Measurements from ENCODE around the gene DEF6.
"Not testable (repeated sequence)": the region's sequence is repeated elsewhere in the genome, so short reads cannot be mapped to it uniquely, and the experiment has no call there.

DEF6 gene

DNA sequence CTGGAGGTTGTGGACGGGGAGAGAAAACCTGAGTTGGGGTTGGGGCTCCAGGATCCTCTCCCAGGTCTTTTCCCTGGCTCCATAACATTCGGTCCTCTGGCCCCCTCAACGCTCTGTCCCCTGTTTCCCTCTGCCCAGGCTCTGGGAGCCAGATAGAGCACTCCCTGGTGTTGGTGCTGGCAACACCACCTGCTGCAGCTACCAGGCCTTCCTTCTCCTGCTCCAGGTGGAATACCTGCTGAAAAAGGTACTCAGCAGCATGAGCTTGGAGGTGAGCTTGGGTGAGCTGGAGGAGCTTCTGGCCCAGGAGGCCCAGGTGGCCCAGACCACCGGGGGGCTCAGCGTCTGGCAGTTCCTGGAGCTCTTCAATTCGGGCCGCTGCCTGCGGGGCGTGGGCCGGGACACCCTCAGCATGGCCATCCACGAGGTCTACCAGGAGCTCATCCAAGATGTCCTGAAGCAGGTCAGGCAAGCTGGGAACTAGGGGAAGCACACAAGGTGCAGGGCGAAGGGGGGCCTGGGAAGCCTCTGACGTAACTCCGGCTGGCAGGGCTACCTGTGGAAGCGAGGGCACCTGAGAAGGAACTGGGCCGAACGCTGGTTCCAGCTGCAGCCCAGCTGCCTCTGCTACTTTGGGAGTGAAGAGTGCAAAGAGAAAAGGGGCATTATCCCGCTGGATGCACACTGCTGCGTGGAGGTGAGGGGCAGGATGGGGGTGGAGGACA, 14.6 kb downstream of the DEF6 start:
- no peak for DNase-seq

- no peak for DNase-seq
Measured at GRCh38 chr6:35312807-35313206, 15.2 kb downstream of the DEF6 start.

GRCh38 chr6:35317483-35318195, 20.0 kb downstream of the DEF6 start:
- DNase-seq = no peak

- DNase-seq = no peak
Measured at GRCh38 chr6:35318196-35319171, 20.9 kb downstream of the DEF6 start.

- DNase-seq = no peak
Measured at GRCh38 chr6:35319346-35320030, 21.9 kb downstream of the DEF6 start.

DNA sequence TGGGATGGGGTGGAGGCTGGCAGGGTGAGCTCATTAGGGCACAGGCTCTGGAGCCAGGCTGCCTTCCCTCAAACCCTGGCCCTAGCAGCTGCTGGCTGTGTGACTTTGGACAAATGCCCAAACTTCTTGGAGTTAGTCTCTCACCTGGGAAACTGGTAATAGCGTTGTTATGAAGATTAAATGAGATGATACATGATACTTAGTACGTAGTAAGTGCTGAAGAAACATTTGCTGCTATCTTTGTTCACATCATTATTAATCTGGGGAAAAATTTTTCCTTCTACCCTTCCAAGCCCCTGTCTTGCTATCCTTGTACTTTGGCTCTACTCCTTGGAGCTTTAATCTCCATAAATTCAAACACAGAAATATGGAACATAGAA, 22.4 kb downstream of the DEF6 start:
- no peak for DNase-seq

DNA sequence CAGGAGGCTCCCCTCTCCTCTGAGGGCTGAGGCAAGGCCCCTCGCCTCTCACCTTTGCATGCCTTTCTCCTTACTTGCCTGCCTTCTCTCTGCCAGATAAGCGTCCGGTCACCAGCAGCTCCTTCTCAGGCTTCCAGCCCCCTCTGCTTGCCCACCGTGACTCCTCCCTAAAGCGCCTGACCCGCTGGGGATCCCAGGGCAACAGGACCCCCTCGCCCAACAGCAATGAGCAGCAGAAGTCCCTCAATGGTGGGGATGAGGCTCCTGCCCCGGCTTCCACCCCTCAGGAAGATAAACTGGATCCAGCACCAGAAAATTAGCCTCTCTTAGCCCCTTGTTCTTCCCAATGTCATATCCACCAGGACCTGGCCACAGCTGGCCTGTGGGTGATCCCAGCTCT, 23.5 kb downstream of the DEF6 start:
- DNase-seq = no peak

DNA sequence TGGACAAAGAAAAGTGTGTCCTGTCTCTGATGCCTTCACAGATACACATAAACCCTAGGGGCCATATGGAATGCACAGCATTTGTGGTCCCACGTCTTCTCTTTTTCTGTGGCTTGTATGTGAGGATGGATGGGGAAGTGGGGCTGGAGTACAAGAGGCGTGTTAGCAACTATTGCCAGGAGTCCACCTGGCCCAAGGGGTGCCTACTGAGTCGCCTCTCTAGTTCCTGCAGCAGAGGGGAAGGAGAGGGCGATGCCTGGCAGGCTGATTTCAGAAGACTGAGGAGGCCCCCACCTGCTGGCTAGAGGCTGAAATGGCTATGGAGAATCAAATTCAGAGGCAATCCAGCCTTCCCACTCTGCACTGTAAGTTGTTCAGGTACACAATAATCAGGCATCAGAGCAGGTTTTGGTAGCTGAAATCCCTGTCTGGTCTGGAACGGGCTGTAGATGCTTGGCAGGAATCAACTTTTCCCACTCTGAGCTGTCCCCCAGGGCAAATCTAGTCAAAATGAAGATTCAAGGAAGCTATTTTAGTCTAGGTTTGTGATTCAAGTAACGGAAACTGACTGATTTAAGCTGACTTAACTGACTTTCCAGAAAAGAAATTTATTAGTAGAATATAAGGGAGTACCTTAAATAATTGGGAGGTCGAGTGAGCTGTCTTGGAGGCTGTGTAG, 29.9 kb downstream of the DEF6 start:
- peak; percentile 78 for DNase-seq

GRCh38 chr6:35328108-35328723, 30.6 kb downstream of the DEF6 start:
- DNase-seq = no peak

DNA sequence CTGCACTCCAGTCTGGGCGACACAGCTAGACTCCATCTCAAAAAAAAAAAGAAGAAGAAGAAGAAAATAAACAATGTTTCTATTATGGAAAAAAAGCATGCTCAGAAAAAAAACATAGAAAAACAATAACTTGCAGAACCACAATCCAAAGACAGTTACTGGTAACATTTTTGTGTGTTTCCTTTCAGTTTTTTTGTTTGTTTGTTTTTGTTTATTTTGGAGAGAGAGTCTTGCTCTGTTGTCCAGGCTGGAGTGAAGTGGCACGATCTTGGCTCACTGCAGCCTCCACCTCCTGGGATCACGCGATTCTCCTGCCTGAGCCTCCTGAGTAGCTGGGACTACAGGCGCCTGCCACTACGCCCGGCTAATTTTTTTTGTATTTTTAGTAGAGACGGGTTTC, 31.3 kb downstream of the DEF6 start:
- DNase-seq = not testable (repeated sequence)

DNA sequence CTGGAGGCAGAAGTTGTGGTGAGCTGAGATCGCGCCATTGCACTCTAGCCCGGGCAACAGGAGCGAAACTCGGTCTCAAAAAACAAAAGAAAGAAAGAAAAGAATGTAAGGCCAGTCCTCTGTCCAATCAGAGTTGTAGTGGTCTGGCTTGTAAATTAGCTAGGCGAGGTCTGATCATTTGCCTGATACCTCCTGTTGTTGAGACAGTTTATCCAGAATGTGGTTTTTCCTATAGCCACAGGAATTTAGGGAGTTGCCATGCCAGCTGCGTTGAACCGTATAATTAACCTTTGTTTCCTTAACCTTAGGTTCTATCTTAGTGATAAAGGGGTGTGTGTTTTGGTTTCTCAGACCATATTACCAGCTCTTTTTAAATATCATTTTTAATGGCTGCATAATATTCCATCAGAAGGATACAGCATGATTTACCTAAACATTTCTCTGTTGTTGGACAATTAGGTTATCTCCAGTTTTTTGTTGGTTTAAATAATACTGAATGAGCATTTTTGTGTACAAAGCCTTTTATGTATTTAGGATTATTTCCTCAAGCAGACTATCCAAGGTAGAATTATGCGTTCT, 33.0 kb downstream of the DEF6 start:
- no peak for DNase-seq

- DNase-seq = peak; percentile 47
Measured at GRCh38 chr6:35332074-35332887, 34.7 kb downstream of the DEF6 start.

- no peak for DNase-seq
Measured at GRCh38 chr6:35341557-35341956, 43.9 kb downstream of the DEF6 start.

DNA sequence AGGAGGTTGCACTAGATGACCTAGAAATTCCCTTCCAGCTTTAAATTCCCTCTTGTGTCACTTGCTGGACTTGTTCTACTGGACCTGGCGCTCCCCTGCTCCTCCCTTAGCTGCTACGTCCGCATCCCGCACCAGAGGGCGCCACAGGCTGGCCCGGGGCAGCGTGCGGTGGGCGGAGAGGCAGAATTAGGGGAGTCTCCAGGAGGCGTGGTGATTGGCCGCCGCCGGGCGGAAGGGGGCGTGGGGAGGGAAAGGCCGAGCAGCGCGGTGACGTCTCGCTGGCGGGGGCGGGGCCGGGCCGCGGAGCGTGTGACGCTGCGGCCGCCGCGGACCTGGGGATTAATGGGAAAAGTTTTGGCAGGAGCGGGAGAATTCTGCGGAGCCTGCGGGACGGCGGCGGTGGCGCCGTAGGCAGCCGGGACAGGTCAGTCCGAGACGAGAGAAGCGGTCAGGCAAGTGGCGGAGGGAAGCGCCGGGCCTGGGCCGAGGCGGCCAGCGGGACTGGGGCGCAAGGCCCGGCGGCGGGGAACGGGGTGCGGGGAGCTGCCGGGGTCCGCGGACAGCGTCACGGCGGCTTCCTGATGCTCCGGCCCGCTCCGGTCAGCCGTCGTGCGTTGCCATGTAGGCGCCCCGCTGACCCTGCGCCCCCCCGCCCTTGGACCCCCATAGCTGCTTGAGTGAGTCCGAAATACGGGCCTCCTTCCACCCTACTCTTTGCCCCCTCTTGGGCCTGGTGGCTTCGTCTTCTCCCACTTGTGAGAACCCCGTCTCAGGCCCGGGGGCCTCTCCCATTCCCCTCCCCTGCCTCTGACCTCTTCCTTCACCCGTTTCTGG, 44.9 kb downstream of the DEF6 start, which contains the start of gene PPARD:
Gene PPARD (plus strand): TSS at position 301 of the 834 bp plus-strand sequence. CDS start 68,530 bp downstream, outside the sequence.
- DNase-seq = peak; percentile 98

- peak; percentile 13 for DNase-seq
Measured at GRCh38 chr6:35343092-35343834, 45.6 kb downstream of the DEF6 start.

DNA sequence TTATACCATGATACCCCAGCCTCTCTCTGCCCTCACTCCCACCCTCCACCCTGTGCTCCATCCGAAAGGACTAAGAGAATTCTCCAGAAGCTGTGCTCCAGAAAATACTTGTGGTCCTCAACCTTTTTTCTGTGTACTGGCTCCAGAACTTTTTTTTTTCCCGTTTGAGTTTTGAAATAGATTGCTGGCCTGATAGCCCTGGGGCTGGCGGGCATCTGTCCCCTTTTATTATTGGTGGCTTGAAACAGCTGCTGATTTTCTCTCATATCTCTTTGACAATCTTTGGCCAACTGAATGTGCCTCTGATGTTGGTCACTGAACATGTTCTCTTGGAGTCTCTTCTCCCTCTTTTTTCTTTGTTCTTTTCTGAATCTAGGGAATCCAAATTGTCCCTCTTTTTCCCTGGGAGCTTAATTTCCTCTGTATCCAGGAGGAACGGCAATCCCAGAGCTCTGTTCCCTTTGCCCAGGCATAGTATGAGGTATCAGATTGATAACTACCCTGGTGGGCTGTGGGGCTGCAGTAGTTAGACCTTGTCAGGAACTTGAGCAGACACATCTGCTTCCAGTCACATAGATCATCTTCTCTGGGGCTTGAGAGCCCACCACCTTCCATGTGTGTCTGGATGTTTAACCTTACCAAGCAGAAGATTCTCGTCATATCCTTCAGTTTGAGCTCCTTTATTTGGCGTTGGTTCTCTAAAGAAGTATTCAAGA, 46.4 kb downstream of the DEF6 start:
- no peak for DNase-seq

DNA sequence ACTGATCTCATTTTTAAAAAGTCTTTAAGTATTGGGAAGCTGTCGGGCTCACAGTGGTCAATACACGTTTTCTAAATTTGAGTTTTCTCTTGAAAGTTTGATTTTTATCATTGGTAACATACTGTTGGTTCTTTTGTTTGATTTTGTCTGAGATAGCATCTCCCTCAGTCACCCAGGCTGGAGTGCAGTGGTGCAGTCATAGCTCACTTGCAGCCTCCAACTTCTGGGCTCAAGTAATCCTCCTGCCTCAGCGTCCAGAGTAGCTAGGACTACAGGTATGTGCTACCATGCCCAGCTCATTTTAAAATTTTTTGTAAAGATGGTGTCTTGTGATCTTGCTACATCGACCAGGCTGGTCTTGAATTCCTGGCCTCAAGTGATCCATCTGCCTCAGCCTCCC, 53.8 kb downstream of the DEF6 start:
- DNase-seq = no peak

DNA sequence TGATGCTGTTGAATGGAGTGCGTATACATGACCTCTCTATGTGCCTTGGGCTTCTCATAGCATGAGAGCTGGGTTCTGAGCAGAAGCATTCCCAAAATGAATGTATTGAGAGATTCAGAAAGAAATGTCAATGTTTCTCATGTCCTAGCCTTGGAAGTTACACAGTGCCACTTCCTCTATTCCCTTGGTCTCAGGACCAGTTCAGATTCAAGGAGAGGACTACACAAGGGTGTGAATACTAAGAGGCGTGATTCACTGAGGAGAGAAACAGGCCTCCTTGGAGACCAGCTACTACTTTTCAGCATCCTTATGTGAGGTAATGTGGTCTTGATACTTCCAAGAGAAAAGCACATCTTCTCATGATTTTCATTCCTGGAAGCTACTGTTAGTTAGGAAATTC, 55.1 kb downstream of the DEF6 start:
- DNase-seq = no peak

Measured in activated CD4-positive, alpha-beta T cell treated with anti-CD3 and anti-CD28 coated beads, Interleukin-10, Interleukin-2, amounts not matched to agents 100 ng/mL and 50 ng/mL, durations not matched to agents 16 hours and 8 hours (primary cell).